Ishikawa (cell line): ENCODE results near the gene PLCB4.

ENCODE experiments used
- TAF1 ChIP-seq: IDR thresholded peaks from 2 replicates; pipeline ENCODE4 v1.6.1; 2012; ENCODE audit warnings: low read depth, mild to moderate bottlenecking
- TF ChIP-seq, protein P1 (sequence below): IDR thresholded peaks from 2 replicates; pipeline ENCODE4 v1.6.1; 2012

GRCh38 chr20:9374072-9374471, 305.2 kb downstream of the PLCB4 start:
- no peak for TF ChIP-seq TAF1
- TF ChIP-seq, protein P1, sequence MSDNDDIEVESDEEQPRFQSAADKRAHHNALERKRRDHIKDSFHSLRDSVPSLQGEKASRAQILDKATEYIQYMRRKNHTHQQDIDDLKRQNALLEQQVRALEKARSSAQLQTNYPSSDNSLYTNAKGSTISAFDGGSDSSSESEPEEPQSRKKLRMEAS: no peak
